Endothelial cell of hepatic sinusoid (primary cell): Measurements from ENCODE around the gene PREX1.

ENCODE experiments used
- in situ Hi-C: cut with HindIII; loops from 2 replicates; pipeline ENCODE4 v1.10.0; 2017; ENCODE audit warnings: low sequenced_read_pairs

Gene PREX1

GRCh38 chr20:48795732-48796131, 32.1 kb downstream of the PREX1 start:
- in situ Hi-C loops = no loop called here

- in situ Hi-C loops = no loop called here
Measured at GRCh38 chr20:48794816-48795457, 32.9 kb downstream of the PREX1 start.

GRCh38 chr20:48794360-48794759, 33.4 kb downstream of the PREX1 start:
- in situ Hi-C loops = no loop called here

GRCh38 chr20:48793776-48794175, 34.0 kb downstream of the PREX1 start:
- in situ Hi-C loops = no loop called here

GRCh38 chr20:48791666-48792071, 36.1 kb downstream of the PREX1 start:
- in situ Hi-C loops = no loop called here

- in situ Hi-C loops = no loop called here
Measured at GRCh38 chr20:48791014-48791413, 36.8 kb downstream of the PREX1 start.

- in situ Hi-C loops = no loop called here
Measured at GRCh38 chr20:48790473-48791003, 37.3 kb downstream of the PREX1 start.

- in situ Hi-C loops = no loop called here
Measured at GRCh38 chr20:48789781-48790472, 37.9 kb downstream of the PREX1 start.

- in situ Hi-C loops = no loop called here
Measured at GRCh38 chr20:48789185-48789668, 38.6 kb downstream of the PREX1 start.

GRCh38 chr20:48788486-48789072, 39.2 kb downstream of the PREX1 start:
- in situ Hi-C loops = no loop called here

- in situ Hi-C loops = no loop called here
Measured at GRCh38 chr20:48787861-48788375, 39.9 kb downstream of the PREX1 start.

- in situ Hi-C loops = no loop called here
Measured at GRCh38 chr20:48786951-48787705, 40.7 kb downstream of the PREX1 start.

GRCh38 chr20:48785801-48786200, 42.0 kb downstream of the PREX1 start:
- in situ Hi-C loops = no loop called here

- in situ Hi-C loops = no loop called here
Measured at GRCh38 chr20:48785256-48785655, 42.5 kb downstream of the PREX1 start.

- in situ Hi-C loops = no loop called here
Measured at GRCh38 chr20:48784273-48784641, 43.5 kb downstream of the PREX1 start.

GRCh38 chr20:48783533-48784272, 44.1 kb downstream of the PREX1 start:
- in situ Hi-C loops = no loop called here

- in situ Hi-C loops = no loop called here
Measured at GRCh38 chr20:48782901-48783308, 44.9 kb downstream of the PREX1 start.

- in situ Hi-C loops = no loop called here
Measured at GRCh38 chr20:48782053-48782452, 45.7 kb downstream of the PREX1 start.

- in situ Hi-C loops = no loop called here
Measured at GRCh38 chr20:48781634-48782033, 46.2 kb downstream of the PREX1 start.

- in situ Hi-C loops = no loop called here
Measured at GRCh38 chr20:48779435-48779834, 48.4 kb downstream of the PREX1 start.
